Ovary (tissue), 3 donors: Measurements from ENCODE around the gene GPS1.

Source experiments
- CTCF ChIP-seq, 3 donors: fragments of 450-650 bp in 2 of 3; fragments of 200-600 bp in 1 of 3; IDR thresholded peaks; one replicate each; pipeline versions ENCODE4 v1.5.1 to v1.8.0; 2016 to 2022; ENCODE audit warnings: antibody characterized with exemption in 3 of 3, mild to moderate bottlenecking in 1 of 3
- EP300 ChIP-seq: sonication (generic); formaldehyde crosslinking; IDR thresholded peaks from one replicate; pipeline ENCODE4 v1.6.1; 2017; ENCODE audit warnings: antibody characterized with exemption
- POLR2A ChIP-seq: fragments of 450-650 bp; IDR thresholded peaks from one replicate; pipeline ENCODE4 v1.6.1; 2017; ENCODE audit warnings: antibody characterized with exemption, mild to moderate bottlenecking, moderate library complexity
- donor health status: DM: no; HTN: no; CAD: no.

GRCh38 chr17:82053130-82053529, 1.4 kb downstream of the GPS1 start:
- TF ChIP-seq CTCF (IDR thresholded peaks at IDR 0.05) (no peak), POLR2A (no peak), EP300 (no peak)
